NCI-H2196 (cell line): ENCODE measurements around the gene ASIC2.

Source experiments
- DNase-seq: peaks from one replicate; lab custom pipeline; 2025; ENCODE audit not compliant: unreplicated experiment; lab: John Stamatoyannopoulos, UW

ASIC2 gene

DNA sequence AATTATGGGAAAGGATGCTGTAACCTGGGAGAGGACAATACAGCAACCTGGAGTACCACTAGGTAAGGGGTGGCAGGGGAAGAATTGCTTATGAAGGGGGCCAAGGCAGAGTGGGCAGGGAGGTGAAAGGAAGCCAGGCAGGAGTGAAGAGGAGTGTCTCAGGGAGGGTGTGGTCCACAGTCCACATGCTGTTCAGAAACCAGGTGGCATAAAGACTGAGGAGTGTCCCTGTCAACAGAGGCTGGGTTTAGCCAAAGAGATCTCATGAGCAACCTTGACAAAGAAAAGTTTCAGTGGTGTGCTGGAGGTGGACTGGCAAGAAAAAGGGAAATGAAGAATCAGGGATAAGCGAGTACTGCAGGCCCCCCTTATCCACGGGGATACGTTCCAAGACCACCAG lies 213.0 kb downstream of the ASIC2 start:
- no peak for DNase-seq

DNA sequence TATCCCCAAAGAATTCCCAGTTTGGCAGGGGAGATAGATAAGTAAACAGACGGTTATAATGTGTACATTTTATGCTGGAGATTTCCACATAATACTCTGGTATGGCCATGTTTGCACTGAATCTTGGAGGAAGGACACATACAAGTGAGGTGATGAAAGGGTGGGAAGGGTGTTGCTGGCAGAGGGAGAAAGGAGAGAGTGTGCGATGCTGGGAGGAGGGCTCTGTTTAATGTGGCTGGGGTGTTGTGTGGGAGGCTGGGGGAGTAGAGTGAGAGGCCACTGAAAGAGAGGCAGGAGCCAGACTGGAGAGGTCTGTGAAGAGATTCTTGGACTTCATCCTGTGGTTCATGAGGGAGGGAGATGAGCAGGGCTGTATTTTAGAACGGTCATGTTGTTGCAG lies 213.9 kb downstream of the ASIC2 start:
- no peak for DNase-seq

GRCh38 chr17:33076979-33077378 lies 216.1 kb downstream of the ASIC2 start:
- DNase-seq = no peak

- no peak for DNase-seq
Observed at GRCh38 chr17:33073416-33073815, 219.7 kb downstream of the ASIC2 start.

DNA sequence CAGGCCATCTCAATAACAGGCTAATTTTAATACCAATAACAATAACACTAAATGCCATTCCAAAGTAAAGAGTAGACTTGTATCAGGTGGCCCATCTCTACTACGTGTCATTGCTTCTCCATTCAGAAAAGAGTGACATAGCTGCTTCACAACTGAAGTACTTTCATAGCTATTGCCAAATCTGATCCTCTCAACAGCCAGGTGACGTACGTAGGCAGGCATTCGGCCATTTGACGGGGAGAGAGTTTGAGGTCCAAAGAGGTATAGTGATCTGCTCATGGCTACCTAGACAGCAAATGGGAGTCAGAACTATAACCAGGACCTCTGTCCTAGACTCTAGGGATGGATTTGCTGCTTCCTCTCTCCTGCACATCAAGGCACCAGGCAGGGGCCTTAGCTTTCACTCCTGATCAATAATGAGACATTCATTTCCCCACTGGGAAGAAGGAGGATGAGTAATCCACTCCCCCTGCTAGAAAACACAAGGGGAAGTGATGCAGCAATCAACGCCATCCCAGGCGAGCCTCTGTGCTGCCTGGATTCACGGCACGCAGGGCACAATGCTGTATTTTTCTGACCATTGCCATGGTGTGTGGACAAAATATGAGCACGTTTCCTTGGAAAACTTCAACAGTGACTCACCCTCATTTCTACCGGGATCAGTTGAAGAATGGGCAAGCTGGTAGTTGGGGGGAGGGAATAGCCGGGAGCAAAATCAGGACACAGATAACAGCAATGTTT lies 220.5 kb downstream of the ASIC2 start:
- DNase-seq = no peak

DNA sequence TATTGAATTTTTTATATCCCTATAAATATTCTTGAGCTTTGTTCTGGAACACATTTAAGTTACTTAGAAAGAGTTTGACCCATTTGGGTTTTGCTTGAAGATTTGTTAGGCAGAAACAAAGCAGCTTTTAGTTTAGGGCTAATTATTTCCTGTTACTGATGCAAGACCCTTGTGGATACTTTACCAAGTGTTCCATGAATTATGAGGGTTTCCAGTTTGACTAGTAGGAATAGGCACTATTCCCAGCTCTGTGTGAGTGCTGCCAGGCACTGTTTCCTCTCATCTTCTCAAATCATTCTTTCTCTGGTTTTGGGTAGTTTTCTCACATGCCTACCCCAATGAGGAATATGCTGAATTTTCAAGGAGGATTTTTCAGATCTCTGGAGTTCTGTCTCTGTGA lies 221.4 kb downstream of the ASIC2 start:
- no peak for DNase-seq

DNA sequence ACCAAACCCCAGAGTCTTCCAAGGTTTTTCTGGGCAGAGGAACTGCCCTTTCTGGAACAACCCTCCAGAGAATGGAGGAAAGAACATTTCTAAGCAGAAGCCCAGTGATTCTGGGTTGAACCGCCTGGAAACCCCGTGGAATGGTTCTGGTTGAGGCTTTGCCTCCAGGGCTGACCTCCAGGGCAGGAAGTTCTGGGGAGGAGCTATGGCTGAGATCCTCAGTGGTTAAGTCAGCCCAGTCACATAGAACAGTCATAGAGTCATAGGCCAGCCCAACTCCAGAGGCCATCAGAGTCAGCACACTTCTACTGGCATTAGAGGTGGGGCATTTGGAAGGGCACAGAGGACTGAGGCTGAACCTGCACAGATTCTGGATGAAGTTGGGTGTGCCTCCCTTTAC lies 235.5 kb downstream of the ASIC2 start:
- DNase-seq = no peak

DNA sequence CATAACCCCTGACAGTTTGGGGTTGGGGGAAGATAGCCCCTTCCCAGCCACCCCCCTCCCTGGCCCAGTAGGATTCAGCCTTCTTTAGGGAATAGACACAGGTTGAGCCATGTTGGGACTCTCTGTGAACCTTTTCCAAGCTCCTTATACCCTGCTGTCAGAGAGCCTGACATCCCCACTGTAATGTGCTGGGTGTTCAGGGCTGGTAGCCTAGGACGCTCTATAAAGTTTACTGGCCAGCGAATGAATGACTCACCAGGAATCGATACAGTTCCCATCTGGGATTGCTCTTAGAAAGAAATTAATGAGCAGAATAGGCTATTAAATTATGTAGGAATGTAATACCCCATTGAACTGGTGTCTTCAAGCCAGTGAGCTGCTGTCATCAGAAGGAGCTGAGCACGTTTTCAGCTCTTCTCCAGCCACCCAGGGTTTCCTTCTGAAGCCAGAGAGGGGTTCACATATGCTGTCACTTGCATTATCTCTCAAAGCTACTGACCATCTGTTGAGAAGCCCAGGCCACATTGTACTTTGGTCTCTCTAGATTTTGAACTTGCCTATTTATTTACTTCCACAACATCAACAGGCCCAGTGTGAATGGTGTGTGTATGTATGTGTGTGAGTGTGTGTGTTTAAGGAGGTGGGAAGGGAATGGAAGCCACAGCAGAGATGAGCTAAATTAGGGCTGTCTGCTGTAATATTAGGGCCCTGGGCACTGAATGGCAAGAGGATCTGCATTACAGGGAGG lies 236.5 kb downstream of the ASIC2 start:
- no peak for DNase-seq

GRCh38 chr17:33055746-33056145 lies 237.3 kb downstream of the ASIC2 start:
- DNase-seq = no peak

DNA sequence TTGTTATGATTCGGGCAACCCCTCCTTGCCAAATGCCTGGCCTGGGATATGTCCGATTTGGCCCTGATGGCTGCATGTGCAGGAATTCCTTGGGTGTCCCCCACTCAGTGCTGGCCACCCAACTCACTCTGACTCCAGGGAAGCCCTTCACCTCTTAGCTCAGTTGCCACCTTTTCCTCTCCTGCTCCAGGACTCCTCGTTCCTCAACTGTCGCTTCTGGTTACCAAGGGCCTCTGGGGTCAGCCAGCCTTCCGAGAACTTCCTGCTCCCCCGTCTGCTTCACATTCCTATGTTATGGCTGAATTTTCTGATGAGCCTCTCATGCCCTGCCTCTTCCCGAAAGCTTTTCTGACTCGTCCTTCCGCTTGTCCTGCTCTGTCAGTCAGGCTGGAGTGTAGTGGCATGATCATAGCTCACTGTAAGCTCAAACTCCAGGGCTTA lies 237.9 kb downstream of the ASIC2 start:
- DNase-seq = no peak

DNA sequence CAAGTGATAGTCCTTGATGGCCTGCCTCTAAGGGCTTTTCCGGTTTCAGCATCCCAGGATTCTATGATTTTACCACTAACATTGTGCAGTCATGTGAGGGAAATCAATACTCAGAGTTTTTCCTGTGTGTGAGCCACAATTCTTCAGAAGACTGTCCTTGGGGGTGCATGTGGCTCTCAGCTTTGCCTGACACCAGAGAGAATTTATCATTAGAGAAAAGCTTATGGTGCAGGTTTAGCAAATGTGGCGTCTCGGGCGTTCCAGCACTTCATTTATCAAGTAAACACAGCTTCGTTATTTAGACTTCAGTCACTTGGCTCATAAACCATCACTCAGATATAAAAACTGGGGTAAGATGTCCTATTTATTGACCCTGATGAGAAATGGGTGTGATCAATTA lies 238.7 kb downstream of the ASIC2 start:
- DNase-seq = no peak

GRCh38 chr17:33053676-33054075 lies 239.4 kb downstream of the ASIC2 start:
- DNase-seq = no peak

DNA sequence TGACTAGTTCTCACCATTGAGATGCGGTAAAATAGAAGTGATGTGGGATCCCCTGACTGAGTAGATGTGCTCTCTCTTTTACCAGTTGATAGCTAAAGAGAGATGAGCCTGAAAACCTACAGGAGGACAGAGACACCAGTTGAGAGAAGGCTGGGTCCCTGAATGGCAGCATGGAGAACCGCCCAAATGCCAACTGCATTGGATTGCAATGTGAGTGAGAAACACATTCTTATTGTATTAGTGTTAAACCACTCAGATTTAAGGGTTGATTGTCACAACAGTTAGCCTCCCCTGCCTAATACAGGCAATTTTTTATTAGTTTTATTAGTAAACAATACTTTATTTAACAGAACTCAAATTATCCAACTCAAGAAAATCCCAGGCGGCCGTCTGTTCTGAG lies 240.2 kb downstream of the ASIC2 start:
- no peak for DNase-seq

DNA sequence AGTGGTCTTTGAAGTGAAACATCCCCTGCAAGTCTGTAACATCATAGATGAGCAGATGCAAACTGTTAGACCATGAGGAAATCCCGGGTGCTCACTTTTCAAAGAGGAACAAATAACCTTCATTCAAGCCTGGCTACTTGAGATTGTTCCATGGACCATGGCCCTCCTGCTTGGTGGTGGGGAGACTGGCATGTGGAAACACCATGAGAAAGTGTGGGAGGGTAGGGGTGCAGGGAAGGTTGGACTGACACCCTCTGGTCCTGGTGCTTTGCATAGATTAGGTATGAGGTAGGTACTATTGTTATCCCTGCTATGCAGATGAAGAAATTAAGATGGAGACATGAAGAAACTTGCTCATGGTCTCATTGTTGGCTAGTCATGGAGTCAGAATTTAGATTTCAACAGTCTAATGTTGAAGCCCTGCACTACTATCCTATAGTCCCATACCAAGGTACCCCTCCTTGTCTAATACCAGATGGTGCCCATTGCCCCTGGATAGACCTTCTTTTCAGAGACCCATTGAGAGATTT lies 242.4 kb downstream of the ASIC2 start:
- DNase-seq = no peak

- DNase-seq = no peak
Observed at GRCh38 chr17:33049781-33050414, 243.2 kb downstream of the ASIC2 start.

DNA sequence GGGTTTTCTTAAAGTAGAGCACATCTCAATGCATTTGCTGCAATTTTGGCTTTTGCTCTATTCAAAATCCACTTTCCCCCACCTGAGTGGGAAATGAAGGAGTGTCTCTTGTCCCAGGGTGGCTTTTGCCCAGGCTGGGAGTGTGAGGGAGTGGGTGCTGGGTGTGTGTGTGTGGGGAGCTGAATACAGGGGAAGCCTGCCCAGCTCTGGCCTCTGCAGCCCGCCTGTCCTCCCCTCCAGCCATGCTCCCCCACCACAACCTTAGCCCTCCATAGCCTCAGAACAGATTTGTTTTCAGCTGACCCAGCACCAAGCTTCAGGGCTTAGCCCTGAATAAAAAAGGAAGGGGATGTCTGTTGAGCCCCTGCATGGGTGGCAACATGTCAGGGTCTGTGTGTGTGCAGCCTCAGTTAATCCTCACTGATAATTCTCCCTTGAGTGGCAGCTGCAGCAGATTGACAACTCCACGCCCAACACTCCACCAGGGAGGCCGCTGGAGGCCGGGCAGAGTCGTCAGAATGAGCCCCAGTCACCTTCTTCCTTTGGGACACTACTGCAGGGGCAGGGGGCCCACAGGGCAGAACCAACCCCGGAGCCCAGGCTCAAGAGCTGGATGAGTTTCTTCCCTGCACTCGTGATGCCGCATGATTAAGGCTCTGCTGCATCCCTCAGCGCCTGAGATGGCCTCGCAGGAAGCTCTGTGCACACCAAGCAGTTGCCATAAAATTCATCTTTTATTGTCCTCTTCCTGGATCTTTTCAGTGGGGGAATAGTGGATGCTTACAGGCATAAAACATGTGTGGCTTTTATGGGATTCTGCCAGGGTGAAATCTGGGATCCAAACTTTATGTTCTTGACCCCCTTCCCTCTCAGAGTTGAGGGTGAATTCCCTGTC lies 246.5 kb downstream of the ASIC2 start:
- DNase-seq = no peak

DNA sequence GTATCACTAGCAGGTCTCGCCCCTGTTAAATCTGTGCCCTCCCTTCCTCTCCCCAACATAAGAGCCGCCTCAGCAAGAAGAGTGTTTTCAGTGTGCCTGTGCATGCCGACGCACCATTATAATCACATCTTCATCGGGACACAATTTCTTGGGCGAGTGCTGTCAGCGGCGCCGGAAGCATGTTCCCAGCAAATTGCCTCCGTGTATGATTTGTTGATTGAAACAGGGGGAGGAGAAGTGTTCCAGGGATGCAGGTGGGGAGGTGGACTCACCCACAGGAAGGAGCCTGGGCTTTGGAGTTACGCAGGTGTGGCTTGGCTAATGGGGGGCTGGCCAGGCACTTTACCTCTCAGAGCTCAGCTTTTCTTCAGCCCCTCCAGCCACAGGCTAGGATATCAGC lies 247.9 kb downstream of the ASIC2 start:
- no peak for DNase-seq

DNA sequence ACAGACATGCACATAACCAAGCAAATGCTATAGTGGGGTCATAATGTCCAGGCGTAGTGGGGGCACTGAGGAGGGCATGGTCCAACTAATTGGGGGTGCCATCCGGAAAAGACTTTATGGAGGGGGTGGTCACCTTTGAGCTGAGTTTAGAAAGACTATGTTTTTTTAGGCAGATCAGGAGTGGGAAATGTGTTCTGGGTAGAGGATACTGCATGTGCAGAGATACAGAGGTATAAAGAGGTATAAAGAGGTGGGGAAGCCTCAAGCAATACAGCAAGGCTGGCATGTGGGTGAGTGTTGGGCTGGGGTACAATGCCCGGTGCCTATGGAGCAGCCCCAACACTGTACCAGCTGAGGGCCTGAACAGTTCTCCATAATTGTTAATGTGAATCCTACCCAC lies 248.3 kb downstream of the ASIC2 start:
- no peak for DNase-seq

- no peak for DNase-seq
Observed at GRCh38 chr17:33040461-33040860, 252.6 kb downstream of the ASIC2 start.

- DNase-seq = no peak
Observed at GRCh38 chr17:33039874-33040273, 253.2 kb downstream of the ASIC2 start.

DNA sequence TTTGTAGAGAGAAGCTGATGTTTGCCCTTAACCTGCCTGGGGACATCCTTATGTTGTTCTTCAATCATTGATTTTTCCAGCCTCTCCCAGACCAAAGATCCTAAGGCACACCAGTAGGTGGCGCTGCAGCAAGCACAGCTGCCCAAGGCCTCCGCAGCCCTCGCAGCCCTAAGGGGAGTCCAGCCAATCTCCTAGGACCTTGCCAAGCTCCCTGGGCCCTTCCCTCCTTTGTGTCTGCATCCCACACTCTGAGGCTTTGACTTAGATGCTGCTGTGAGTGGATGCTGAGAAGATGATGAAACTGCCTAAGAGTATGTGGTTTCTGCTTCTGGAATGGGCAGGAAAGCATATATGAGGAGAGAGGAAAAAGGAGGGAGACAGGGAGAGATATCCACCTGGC lies 254.4 kb downstream of the ASIC2 start:
- no peak for DNase-seq
